B cell (primary cell): ENCODE measurements around the gene EXOC6B.

Source experiments
- EZH2 ChIP-seq: IDR thresholded peaks from 2 replicates; pipeline ENCODE4 v1.6.1; 2012; ENCODE audit warnings: borderline replicate concordance, low read depth, mild to moderate bottlenecking, moderate library complexity, low read length; ENCODE audit not compliant: insufficient read depth, poor library complexity, severe bottlenecking
- TF ChIP-seq, protein P1 (sequence below): fragments of 200-600 bp; IDR thresholded peaks from one replicate; pipeline ENCODE4 v1.8.0; 2022; ENCODE audit warnings: antibody characterized with exemption, mild to moderate bottlenecking

DNA sequence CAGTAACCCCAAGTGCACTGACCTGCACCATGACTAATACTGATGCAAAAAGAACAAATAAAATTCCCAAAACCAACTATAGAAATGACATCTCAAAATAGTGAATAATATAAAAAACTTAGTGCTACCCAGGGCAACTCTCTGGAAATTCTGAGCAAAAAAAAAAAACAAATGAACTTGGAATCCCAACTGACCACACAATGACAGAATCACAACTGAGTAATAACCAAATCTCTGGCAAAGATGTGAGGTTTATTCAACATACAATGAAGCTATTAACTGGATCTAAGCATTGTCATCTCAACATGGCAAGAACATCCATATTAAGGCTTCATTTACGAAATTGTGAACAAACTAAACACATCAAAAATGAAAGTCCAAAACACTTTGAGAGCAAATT lies 22.7 kb downstream of the EXOC6B start:
- TF ChIP-seq, protein P1, sequence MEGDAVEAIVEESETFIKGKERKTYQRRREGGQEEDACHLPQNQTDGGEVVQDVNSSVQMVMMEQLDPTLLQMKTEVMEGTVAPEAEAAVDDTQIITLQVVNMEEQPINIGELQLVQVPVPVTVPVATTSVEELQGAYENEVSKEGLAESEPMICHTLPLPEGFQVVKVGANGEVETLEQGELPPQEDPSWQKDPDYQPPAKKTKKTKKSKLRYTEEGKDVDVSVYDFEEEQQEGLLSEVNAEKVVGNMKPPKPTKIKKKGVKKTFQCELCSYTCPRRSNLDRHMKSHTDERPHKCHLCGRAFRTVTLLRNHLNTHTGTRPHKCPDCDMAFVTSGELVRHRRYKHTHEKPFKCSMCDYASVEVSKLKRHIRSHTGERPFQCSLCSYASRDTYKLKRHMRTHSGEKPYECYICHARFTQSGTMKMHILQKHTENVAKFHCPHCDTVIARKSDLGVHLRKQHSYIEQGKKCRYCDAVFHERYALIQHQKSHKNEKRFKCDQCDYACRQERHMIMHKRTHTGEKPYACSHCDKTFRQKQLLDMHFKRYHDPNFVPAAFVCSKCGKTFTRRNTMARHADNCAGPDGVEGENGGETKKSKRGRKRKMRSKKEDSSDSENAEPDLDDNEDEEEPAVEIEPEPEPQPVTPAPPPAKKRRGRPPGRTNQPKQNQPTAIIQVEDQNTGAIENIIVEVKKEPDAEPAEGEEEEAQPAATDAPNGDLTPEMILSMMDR, result no peak
- no peak for TF ChIP-seq EZH2
